HFFc6 (cell line): ENCODE measurements around the gene ING1. TPM values are rescaled to one million over a fixed set of nuclear protein-coding genes. Genes with fewer than 3 reads are reported as not detected.

Experiments used
- DNase-seq: peaks from one replicate; pipeline ENCODE4 v3.0.0-alpha.2; 2018
- H3K27ac Mint-ChIP-seq: 2 replicates; pipeline ENCODE4 v1.8.0; 2020; ENCODE audit warnings: mild to moderate bottlenecking, mixed read lengths
- H3K27me3 Mint-ChIP-seq: 2 replicates; pipeline ENCODE4 v1.8.0; 2021; ENCODE audit warnings: mild to moderate bottlenecking, moderate library complexity, mixed read lengths; ENCODE audit not compliant: insufficient read depth
- H3K36me3 Mint-ChIP-seq: 2 replicates; pipeline ENCODE4 v1.8.0; 2021; ENCODE audit warnings: low read depth, mixed read lengths
- H3K4me1 Mint-ChIP-seq: 2 replicates; pipeline ENCODE4 v1.8.0; 2020; ENCODE audit warnings: low read depth, mixed read lengths
- H3K4me3 Mint-ChIP-seq: 2 replicates; pipeline ENCODE4 v1.8.0; 2020; ENCODE audit warnings: mild to moderate bottlenecking, moderate library complexity, mixed read lengths
- H3K9me3 Mint-ChIP-seq: 2 replicates; pipeline ENCODE4 v1.8.0; 2020; ENCODE audit warnings: mild to moderate bottlenecking, mixed read lengths
- long read RNA-seq: library from polyadenylated mRNA; unstranded; transcript quantifications from one replicate; pipeline ENCODE4 v2.0.0, GENCODE V29; 2019
- total RNA-seq, 6 experiments: library from RNA; stranded (reverse); fragmentation: NEBNext Ultra II Directional; extraction: Animal tissue kit (Norgen Biotek cat#: 25700); gene quantifications; 2 replicates in 1 of 6; 3 replicates in 5 of 6; pipeline ENCODE4 v1.2.3, GENCODE V29; 2021
- TF ChIP-seq, protein P1 (sequence below): fragments of 200-600 bp; sonication (generic); IDR thresholded peaks from 2 replicates; pipeline ENCODE4 v1.5.0; 2021; ENCODE audit warnings: antibody characterized with exemption, mild to moderate bottlenecking

The ING1 gene, protein sequence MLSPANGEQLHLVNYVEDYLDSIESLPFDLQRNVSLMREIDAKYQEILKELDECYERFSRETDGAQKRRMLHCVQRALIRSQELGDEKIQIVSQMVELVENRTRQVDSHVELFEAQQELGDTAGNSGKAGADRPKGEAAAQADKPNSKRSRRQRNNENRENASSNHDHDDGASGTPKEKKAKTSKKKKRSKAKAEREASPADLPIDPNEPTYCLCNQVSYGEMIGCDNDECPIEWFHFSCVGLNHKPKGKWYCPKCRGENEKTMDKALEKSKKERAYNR
- total RNA-seq = 1 to 10 TPM; 6.2 to 9.6 (median 8.1) TPM
- long read RNA-seq, partial matches to known transcripts = 0 of 9 reads
- long read RNA-seq, other reads (novel, unspliced or antisense) = 3 of 9 reads

DNA sequence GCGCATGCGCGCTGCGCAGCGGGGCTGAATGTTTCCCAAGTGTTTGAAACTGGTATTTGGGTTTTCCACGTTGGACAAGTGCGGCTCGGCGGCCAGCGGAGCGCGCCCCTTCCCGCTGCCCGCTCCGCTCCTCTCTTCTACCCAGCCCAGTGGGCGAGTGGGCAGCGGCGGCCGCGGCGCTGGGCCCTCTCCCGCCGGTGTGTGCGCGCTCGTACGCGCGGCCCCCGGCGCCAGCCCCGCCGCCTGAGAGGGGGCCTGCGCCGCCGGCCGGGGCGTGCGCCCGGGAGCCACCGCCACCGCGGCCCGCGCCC, at the start of gene ING1:
TSS of gene ING1 (plus strand) at position 59 of the 311 bp plus-strand sequence. CDS start 450 bp downstream, outside the sequence.
- no peak for DNase-seq
- Mint-ChIP-seq H3K9me3 (no peaks in the 10 kb centered on the region), H3K36me3 (no peaks in the 10 kb centered on the region), H3K27ac (peak within 1 kb of the TSS; percentile 97), H3K4me1 (peaks cover 30% of the 10 kb centered on the region), H3K4me3 (peak within 1 kb of the TSS; percentile 94), H3K27me3 (peaks cover 11% of the 10 kb centered on the region)
- TF ChIP-seq, protein P1, sequence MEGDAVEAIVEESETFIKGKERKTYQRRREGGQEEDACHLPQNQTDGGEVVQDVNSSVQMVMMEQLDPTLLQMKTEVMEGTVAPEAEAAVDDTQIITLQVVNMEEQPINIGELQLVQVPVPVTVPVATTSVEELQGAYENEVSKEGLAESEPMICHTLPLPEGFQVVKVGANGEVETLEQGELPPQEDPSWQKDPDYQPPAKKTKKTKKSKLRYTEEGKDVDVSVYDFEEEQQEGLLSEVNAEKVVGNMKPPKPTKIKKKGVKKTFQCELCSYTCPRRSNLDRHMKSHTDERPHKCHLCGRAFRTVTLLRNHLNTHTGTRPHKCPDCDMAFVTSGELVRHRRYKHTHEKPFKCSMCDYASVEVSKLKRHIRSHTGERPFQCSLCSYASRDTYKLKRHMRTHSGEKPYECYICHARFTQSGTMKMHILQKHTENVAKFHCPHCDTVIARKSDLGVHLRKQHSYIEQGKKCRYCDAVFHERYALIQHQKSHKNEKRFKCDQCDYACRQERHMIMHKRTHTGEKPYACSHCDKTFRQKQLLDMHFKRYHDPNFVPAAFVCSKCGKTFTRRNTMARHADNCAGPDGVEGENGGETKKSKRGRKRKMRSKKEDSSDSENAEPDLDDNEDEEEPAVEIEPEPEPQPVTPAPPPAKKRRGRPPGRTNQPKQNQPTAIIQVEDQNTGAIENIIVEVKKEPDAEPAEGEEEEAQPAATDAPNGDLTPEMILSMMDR = no peak

DNA sequence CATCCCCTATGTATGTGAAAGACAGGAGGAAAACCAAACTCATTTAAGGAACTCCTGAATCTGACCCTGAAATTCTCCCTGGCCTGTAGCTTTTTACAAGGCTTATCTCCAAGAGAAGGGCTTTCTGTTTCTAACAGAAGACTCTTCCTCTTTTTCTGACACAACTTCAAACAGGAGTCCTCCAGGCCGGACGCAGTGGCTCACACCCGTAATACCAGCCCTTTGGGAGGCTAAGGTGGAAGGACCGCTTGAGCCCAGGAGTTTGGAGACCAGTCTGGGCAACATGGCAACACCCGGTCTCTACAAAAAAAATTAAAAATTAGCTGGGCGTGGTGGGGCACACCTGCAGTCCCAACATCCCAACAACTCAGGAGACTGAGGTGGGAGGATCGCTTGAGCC, 49.5 kb upstream of the ING1 start:
- no peak overlapping the region for H3K27ac Mint-ChIP-seq
- no peak overlapping the region for H3K4me3 Mint-ChIP-seq
- TF ChIP-seq, protein P1 = no peak
- peaks cover 59% of the 10 kb centered on the region for H3K36me3 Mint-ChIP-seq
- no peak for DNase-seq
- peaks cover 14% of the 10 kb centered on the region for H3K9me3 Mint-ChIP-seq
- no peaks in the 10 kb centered on the region for H3K27me3 Mint-ChIP-seq
- no peaks in the 10 kb centered on the region for H3K4me1 Mint-ChIP-seq

DNA sequence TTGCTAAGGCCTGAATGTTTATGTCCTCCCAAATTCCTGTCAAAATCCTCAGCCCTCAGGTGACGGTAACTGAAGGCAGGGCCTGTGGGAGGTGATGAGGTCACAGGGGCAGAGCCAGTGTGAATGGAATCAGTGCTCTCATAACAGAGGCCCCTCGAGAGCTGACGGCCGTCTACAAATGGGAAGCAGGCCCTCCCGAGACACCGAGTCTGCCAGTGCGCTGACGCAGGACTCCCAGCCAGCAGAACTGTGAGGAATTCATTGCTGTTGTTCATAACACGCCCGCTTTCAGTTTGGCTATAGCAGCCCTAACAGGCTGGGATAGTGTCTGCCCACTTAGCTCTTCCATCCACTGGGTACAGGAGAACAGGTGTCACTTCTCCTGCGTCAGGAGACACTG, 48.8 kb upstream of the ING1 start:
- DNase-seq = no peak
- no peaks in the 10 kb centered on the region for H3K4me1 Mint-ChIP-seq
- H3K36me3 Mint-ChIP-seq = peaks cover 53% of the 10 kb centered on the region

DNA sequence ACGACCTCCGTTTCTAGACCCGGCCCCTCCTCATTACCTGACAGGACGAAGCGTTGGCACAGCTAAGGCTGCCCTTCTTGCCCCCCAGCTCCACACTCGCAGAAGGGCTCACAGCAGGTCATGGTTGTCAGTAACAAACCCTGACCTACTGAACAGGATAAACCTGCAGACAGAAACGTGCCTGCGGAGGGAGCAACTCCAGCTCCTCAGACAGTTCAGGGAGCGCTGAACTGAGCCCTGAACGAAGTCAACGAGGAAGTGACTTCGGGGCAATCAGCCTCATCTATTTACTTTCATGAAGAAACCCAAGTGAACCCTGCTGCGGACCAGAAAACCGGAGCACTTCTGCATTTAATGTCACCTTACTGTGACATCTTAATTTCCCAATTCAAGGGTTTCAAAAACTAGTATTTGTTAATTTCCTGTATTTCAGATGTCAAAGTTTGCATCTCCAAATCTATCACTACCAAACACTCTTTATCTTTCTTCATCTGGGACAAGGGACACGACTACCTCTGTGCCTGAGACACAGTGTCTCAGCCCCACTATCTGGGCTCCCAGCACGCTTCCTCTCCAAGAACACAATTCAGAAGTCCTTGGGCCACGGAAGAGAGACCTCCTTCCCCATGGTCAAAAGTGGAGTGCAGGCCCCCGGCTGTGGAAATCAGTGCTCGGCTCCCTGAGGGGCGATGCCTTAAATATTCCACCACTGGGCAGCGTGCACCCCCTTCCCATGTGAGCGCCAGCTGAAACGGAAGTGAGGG, 47.8 kb upstream of the ING1 start:
- Mint-ChIP-seq H3K27me3 (no peaks in the 10 kb centered on the region), H3K36me3 (peaks cover 47% of the 10 kb centered on the region), H3K4me3 (no peak overlapping the region), H3K4me1 (no peaks in the 10 kb centered on the region), H3K9me3 (peaks cover 10% of the 10 kb centered on the region), H3K27ac (no peak overlapping the region)
- no peak for DNase-seq
- TF ChIP-seq, protein P1 = no peak

More for the DNA sequence above, 48.8 kb upstream of the ING1 start:
- Mint-ChIP-seq H3K27ac (no peak overlapping the region), H3K27me3 (no peaks in the 10 kb centered on the region), H3K4me3 (no peak overlapping the region), H3K9me3 (peaks cover 14% of the 10 kb centered on the region)
- TF ChIP-seq, protein P1 = no peak

DNA sequence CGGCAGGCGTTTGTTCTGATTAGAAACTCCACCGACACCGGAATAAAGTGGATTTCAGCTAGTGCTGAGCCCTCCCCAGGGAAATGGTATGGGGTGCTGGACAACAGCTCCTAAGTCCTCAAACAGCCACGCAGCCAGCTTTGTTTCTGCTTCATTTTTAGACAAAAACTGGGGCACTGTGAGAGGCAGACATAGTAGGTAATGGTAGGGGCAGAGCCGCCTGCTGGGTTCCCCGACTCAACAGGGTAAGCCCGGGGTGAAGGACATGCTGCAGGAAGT, 47.3 kb upstream of the ING1 start:
- H3K4me3 Mint-ChIP-seq = no peak overlapping the region
- no peak for DNase-seq
- TF ChIP-seq, protein P1 = no peak
- H3K4me1 Mint-ChIP-seq = no peaks in the 10 kb centered on the region
- peaks cover 6% of the 10 kb centered on the region for H3K9me3 Mint-ChIP-seq
- peaks cover 1% of the 10 kb centered on the region; the same call in 1 of the 2 replicates for H3K27me3 Mint-ChIP-seq
- H3K27ac Mint-ChIP-seq = no peak overlapping the region
- H3K36me3 Mint-ChIP-seq = peaks cover 48% of the 10 kb centered on the region
